Sciatic nerve (tissue), 2 donors: ENCODE data around the gene CRACR2A. TPM values are rescaled to one million over a fixed set of nuclear protein-coding genes. Genes with fewer than 3 reads are reported as not detected.
A peak's percentile ranks its signal among the peaks of the same experiment; 100 is the strongest.

ENCODE experiments used
- ATAC-seq: fragments of 200-7000 bp; cut with Tn5 transposase; one replicate; pipeline ENCODE4 v1.9.1; 2020; ENCODE audit warnings: mild to moderate bottlenecking, moderate library complexity
- DNase-seq: peaks from one replicate; pipeline ENCODE4 v3.0.0-alpha.2; 2020; ENCODE audit warnings: low spot score
- intact Hi-C: fragments of 100-400 bp; cut with DNase I; formaldehyde crosslinking; loops from one replicate; pipeline ENCODE4 v1.14.2; 2022
- total RNA-seq: library from RNA; stranded (reverse); fragmentation: NEBNext Ultra II Directional; extraction: Animal tissue kit (Norgen Biotek cat#: 25700); gene quantifications from one replicate; pipeline ENCODE4 v1.2.1, GENCODE V29; 2021
- donor health status: DM: no; HTN: no; CAD: no.
- donor health status: DM: no; HTN: no; CAD: no.

The CRACR2A gene
- 5.8 TPM for total RNA-seq

- ATAC-seq, result peak; percentile 70
- peak; percentile 74 for DNase-seq
- intact Hi-C loops, result no loop called here
Measured at GRCh38 chr12:3752741-3753486, at the start of gene CRACR2A. TSS of gene CRACR2A (minus strand) at chr12:3753109. CDS start at chr12:3696999, 56,110 bp downstream.

- ATAC-seq (no peak), DNase-seq (no peak)
- intact Hi-C loops, result no loop called here
Measured at GRCh38 chr12:3797531-3798048, 44.7 kb upstream of the CRACR2A start.

- DNase-seq (no peak), ATAC-seq (no peak)
- intact Hi-C loops, result no loop called here
Measured at GRCh38 chr12:3795492-3796133, 42.7 kb upstream of the CRACR2A start.

- ATAC-seq (no peak), DNase-seq (no peak)
- intact Hi-C loops, result no loop called here
Measured at GRCh38 chr12:3795066-3795465, 42.2 kb upstream of the CRACR2A start.

- DNase-seq, result no peak
- no peak for ATAC-seq
- intact Hi-C loops, result no loop called here
Measured at GRCh38 chr12:3792623-3793288, 39.8 kb upstream of the CRACR2A start.

GRCh38 chr12:3791256-3791874 is 38.5 kb upstream of the CRACR2A start:
- no peak for ATAC-seq
- intact Hi-C loops, result loop anchor here (2.0 kb wide), 1 partner anchor 29 kb away; no protein-coding TSS in a partner anchor
- no peak for DNase-seq

GRCh38 chr12:3790642-3791041 is 37.7 kb upstream of the CRACR2A start:
- intact Hi-C loops, result loop anchor here (2.0 kb wide), 1 partner anchor 28 kb away; no protein-coding TSS in a partner anchor
- DNase-seq (no peak), ATAC-seq (no peak)

GRCh38 chr12:3789838-3790237 is 36.9 kb upstream of the CRACR2A start:
- no peak for DNase-seq
- intact Hi-C loops, result loop anchor here (2.0 kb wide), 1 partner anchor 27 kb away; no protein-coding TSS in a partner anchor
- no peak for ATAC-seq

- DNase-seq, result no peak
- ATAC-seq, result peak; percentile 52
- intact Hi-C loops, result no loop called here
Measured at GRCh38 chr12:3777206-3777809, 24.4 kb upstream of the CRACR2A start.

- intact Hi-C loops, result no loop called here
- ATAC-seq (no peak), DNase-seq (no peak)
Measured at GRCh38 chr12:3775385-3776035, 22.6 kb upstream of the CRACR2A start.

- intact Hi-C loops, result no loop called here
- ATAC-seq (no peak), DNase-seq (no peak)
Measured at GRCh38 chr12:3772380-3772779, 19.5 kb upstream of the CRACR2A start.

- intact Hi-C loops, result no loop called here
- no peak for ATAC-seq
- no peak for DNase-seq
Measured at GRCh38 chr12:3771853-3772252, 18.9 kb upstream of the CRACR2A start.

GRCh38 chr12:3770891-3771290 is 18.0 kb upstream of the CRACR2A start:
- ATAC-seq, result no peak
- no peak for DNase-seq
- intact Hi-C loops, result no loop called here

- no peak for DNase-seq
- no peak for ATAC-seq
- intact Hi-C loops, result no loop called here
Measured at GRCh38 chr12:3768911-3769447, 16.1 kb upstream of the CRACR2A start.

- intact Hi-C loops, result no loop called here
- ATAC-seq, result no peak
- no peak for DNase-seq
Measured at GRCh38 chr12:3761116-3761735, 8.3 kb upstream of the CRACR2A start.

- intact Hi-C loops, result no loop called here
Measured at GRCh38 chr12:3759878-3760277, 7.0 kb upstream of the CRACR2A start.

GRCh38 chr12:3757261-3757660 is 4.4 kb upstream of the CRACR2A start:
- ATAC-seq (no peak), DNase-seq (no peak)
- intact Hi-C loops, result no loop called here

More at GRCh38 chr12:3759878-3760277, 7.0 kb upstream of the CRACR2A start:
- DNase-seq, result no peak
- no peak for ATAC-seq

GRCh38 chr12:3755898-3756297 is 3.0 kb upstream of the CRACR2A start:
- intact Hi-C loops, result no loop called here
- ATAC-seq, result no peak
- no peak for DNase-seq
